Measurements from ENCODE around the gene TRABD2A.

Gene TRABD2A

GRCh38 chr2:84894758-84895520 lies 14.1 kb upstream of the TRABD2A start:
- no peak for TF ChIP-seq CTCF (IDR thresholded peaks at IDR 0.05; ENCODE audit: insufficient read depth, low read depth, low read length, missing control alignments)
- no peak for DNase-seq (ENCODE audit: low read depth)
- H3K4me3 ChIP-seq (ENCODE audit: low read length): no peak overlapping the region

- TF ChIP-seq CTCF (IDR thresholded peaks at IDR 0.05; ENCODE audit: insufficient read depth, low read depth, low read length, missing control alignments): no peak
- H3K4me3 ChIP-seq (ENCODE audit: low read length): no peak overlapping the region
- DNase-seq (ENCODE audit: low read depth): peak; percentile 75
Measured at GRCh38 chr2:84894131-84894586, 13.3 kb upstream of the TRABD2A start.

- DNase-seq (ENCODE audit: low read depth): no peak
- no peak overlapping the region for H3K4me3 ChIP-seq (ENCODE audit: low read length)
- no peak for TF ChIP-seq CTCF (IDR thresholded peaks at IDR 0.05; ENCODE audit: insufficient read depth, low read depth, low read length, missing control alignments)
Measured at GRCh38 chr2:84891355-84892010, 10.6 kb upstream of the TRABD2A start.

GRCh38 chr2:84889332-84889731 lies 8.4 kb upstream of the TRABD2A start:
- DNase-seq (ENCODE audit: low read depth): no peak
- H3K4me3 ChIP-seq (ENCODE audit: low read length): no peak overlapping the region
- TF ChIP-seq CTCF (IDR thresholded peaks at IDR 0.05; ENCODE audit: insufficient read depth, low read depth, low read length, missing control alignments): no peak

GRCh38 chr2:84888401-84889276 lies 7.8 kb upstream of the TRABD2A start:
- TF ChIP-seq CTCF (IDR thresholded peaks at IDR 0.05; ENCODE audit: insufficient read depth, low read depth, low read length, missing control alignments): no peak
- DNase-seq (ENCODE audit: low read depth): peak; percentile 38

GRCh38 chr2:84886791-84887190 lies 5.9 kb upstream of the TRABD2A start:
- H3K4me3 ChIP-seq (ENCODE audit: low read length): no peak overlapping the region
- DNase-seq (ENCODE audit: low read depth): no peak
- TF ChIP-seq CTCF (IDR thresholded peaks at IDR 0.05; ENCODE audit: insufficient read depth, low read depth, low read length, missing control alignments): no peak

More at GRCh38 chr2:84888401-84889276, 7.8 kb upstream of the TRABD2A start:
- H3K4me3 ChIP-seq (ENCODE audit: low read length): no peak overlapping the region

Measured in epithelial cell of esophagus (primary cell).